Panc1 (cell line): ENCODE results near the gene RPP14. TPM values are rescaled to one million over a fixed set of nuclear protein-coding genes. Genes with fewer than 3 reads are reported as not detected.
"Not testable (repeated sequence)": the region's sequence is repeated elsewhere in the genome, so short reads cannot be mapped to it uniquely, and the experiment has no call there.

Experiments used
- ATAC-seq: fragments of 200-7000 bp; cut with Tn5 transposase; 2 replicates; pipeline ENCODE4 v1.9.1; 2020; ENCODE audit warnings: mild to moderate bottlenecking, moderate library complexity
- BruUV-seq: library from RNA; stranded (reverse); fragments of 400-500 nt; replicated peaks from 2 replicates; lab custom pipeline; 2021; lab: Mats Ljungman, UMichigan
- CTCF ChIA-PET: fragments of 300-600 bp; sonication (Branson Sonifier 250); formaldehyde crosslinking; loops from one replicate; lab custom pipeline; 2022; ENCODE audit warnings: antibody characterized with exemption; lab: Charles Lee
- POLR2A ChIA-PET: fragments of 300-600 bp; sonication (Branson Sonifier 250); formaldehyde crosslinking; loops from one replicate; lab custom pipeline; 2022; ENCODE audit warnings: antibody characterized with exemption; lab: Charles Lee
- DNase-seq: peaks from one replicate; pipeline ENCODE4 v3.0.0-alpha.2; 2010; ENCODE audit warnings: low read depth, low spot score
- H3K27ac ChIP-seq: 2 replicates; pipeline ENCODE4 v1.5.1; 2011; ENCODE audit warnings: mild to moderate bottlenecking, low read length, inconsistent platforms
- H3K27me3 ChIP-seq: fragments of 200-500 bp; sonication (Bioruptor generic); 2 replicates; pipeline ENCODE4 v1.6.0; 2014; ENCODE audit warnings: low read length, inconsistent platforms; ENCODE audit not compliant: control insufficient read depth, insufficient read depth
- H3K36me3 ChIP-seq: fragments of 200-500 bp; sonication (Bioruptor generic); 2 replicates; pipeline ENCODE4 v1.5.1; 2014; ENCODE audit warnings: inconsistent platforms, mild to moderate bottlenecking, low read length, moderate library complexity; ENCODE audit not compliant: control insufficient read depth, insufficient read depth
- H3K4me1 ChIP-seq: 2 replicates; pipeline ENCODE4 v1.5.1; 2011; ENCODE audit warnings: inconsistent platforms, mild to moderate bottlenecking, low read length, moderate library complexity; ENCODE audit not compliant: control insufficient read depth, insufficient read depth
- H3K4me3 ChIP-seq, 2 experiments: 2 replicates each; pipeline ENCODE4 v1.5.1; 2011 to 2012; ENCODE audit warnings: low read depth in 2 of 2, low read length in 2 of 2, mild to moderate bottlenecking in 2 of 2, inconsistent platforms in 1 of 2, moderate library complexity in 1 of 2
- H3K9me3 ChIP-seq: fragments of 200-500 bp; sonication (Bioruptor generic); 2 replicates; pipeline ENCODE4 v1.5.1; 2014; ENCODE audit warnings: low read depth, mild to moderate bottlenecking, inconsistent platforms, low read length, moderate library complexity; ENCODE audit not compliant: control insufficient read depth, insufficient read depth
- CTCF ChIP-seq: fragments of 450-650 bp; IDR thresholded peaks from 2 replicates; pipeline ENCODE4 v1.5.1; 2017; ENCODE audit warnings: mild to moderate bottlenecking
- POLR2AphosphoS5 ChIP-seq: IDR thresholded peaks from 2 replicates; pipeline ENCODE4 v1.6.1; 2012; ENCODE audit warnings: mild to moderate bottlenecking, low read depth, low read length, moderate library complexity
- SIN3A ChIP-seq: IDR thresholded peaks from 2 replicates; pipeline ENCODE4 v1.6.1; 2012; ENCODE audit warnings: low read depth, mild to moderate bottlenecking, low read length, moderate library complexity, borderline replicate concordance; ENCODE audit not compliant: insufficient read depth
- TCF7L2 ChIP-seq: IDR thresholded peaks from 2 replicates; pipeline ENCODE4 v1.6.1; 2011; ENCODE audit warnings: mild to moderate bottlenecking, low read depth, low read length, inconsistent platforms
- in situ Hi-C: cut with HindIII; loops from 2 replicates; pipeline ENCODE4 v1.10.0; 2016; ENCODE audit warnings: low sequenced_read_pairs, low pct_unique_long_range_greater_than_20kb
- intact Hi-C: fragments of 100-400 bp; cut with micrococcal nuclease; formaldehyde crosslinking; loops from one replicate; pipeline ENCODE4 v1.10.0; 2022; ENCODE audit not compliant: unreplicated experiment
- total RNA-seq: library from RNA; stranded (reverse); gene quantifications from one replicate; pipeline ENCODE4 v1.2.1, GENCODE V29; 2021; ENCODE audit not compliant: unreplicated experiment
- TF ChIP-seq, protein P1 (sequence below), 2 experiments: IDR thresholded peaks; 2 replicates each; pipeline ENCODE4 v1.6.1; 2011 to 2012; ENCODE audit warnings: low read depth in 2 of 2, control low read depth in 1 of 2, low read length in 1 of 2, mild to moderate bottlenecking in 1 of 2, moderate library complexity in 1 of 2; ENCODE audit not compliant: insufficient read depth in 1 of 2

The RPP14 gene
- total RNA-seq, 1 experiment from 2014 or later, result 16.4 TPM

- in situ Hi-C loops (no loop called here), intact Hi-C loops (no loop called here)
- no peak for ATAC-seq
- peaks cover 4% of the 10 kb centered on the region for H3K36me3 ChIP-seq
- DNase-seq, result no peak
- no peak overlapping the region for H3K27ac ChIP-seq
- no TSS peak for BruUV-seq
- no peaks in the 10 kb centered on the region; the same call in 1 of the 2 replicates for H3K4me1 ChIP-seq
- ChIA-PET CTCF (no interaction called here), POLR2A (interaction anchor here (0.5 kb wide), 1 partner anchor 76 kb away, joined by 3 read pairs; no protein-coding TSS in a partner anchor)
- H3K27me3 ChIP-seq, result no peaks in the 10 kb centered on the region
- no peaks in the 10 kb centered on the region for H3K9me3 ChIP-seq
- no peak overlapping the region for H3K4me3 ChIP-seq
- no peak for TF ChIP-seq TCF7L2
- no peak for TF ChIP-seq CTCF
- TF ChIP-seq POLR2AphosphoS5, result no peak
- TF ChIP-seq SIN3A, result no peak
- TF ChIP-seq, protein P1, sequence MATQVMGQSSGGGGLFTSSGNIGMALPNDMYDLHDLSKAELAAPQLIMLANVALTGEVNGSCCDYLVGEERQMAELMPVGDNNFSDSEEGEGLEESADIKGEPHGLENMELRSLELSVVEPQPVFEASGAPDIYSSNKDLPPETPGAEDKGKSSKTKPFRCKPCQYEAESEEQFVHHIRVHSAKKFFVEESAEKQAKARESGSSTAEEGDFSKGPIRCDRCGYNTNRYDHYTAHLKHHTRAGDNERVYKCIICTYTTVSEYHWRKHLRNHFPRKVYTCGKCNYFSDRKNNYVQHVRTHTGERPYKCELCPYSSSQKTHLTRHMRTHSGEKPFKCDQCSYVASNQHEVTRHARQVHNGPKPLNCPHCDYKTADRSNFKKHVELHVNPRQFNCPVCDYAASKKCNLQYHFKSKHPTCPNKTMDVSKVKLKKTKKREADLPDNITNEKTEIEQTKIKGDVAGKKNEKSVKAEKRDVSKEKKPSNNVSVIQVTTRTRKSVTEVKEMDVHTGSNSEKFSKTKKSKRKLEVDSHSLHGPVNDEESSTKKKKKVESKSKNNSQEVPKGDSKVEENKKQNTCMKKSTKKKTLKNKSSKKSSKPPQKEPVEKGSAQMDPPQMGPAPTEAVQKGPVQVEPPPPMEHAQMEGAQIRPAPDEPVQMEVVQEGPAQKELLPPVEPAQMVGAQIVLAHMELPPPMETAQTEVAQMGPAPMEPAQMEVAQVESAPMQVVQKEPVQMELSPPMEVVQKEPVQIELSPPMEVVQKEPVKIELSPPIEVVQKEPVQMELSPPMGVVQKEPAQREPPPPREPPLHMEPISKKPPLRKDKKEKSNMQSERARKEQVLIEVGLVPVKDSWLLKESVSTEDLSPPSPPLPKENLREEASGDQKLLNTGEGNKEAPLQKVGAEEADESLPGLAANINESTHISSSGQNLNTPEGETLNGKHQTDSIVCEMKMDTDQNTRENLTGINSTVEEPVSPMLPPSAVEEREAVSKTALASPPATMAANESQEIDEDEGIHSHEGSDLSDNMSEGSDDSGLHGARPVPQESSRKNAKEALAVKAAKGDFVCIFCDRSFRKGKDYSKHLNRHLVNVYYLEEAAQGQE (IDR thresholded peaks at IDR 0.05; ENCODE audit: insufficient read depth in 1 of 2, low read depth in 2 of 2, low read length in 1 of 2), result no peak
Measured at GRCh38 chr3:58272891-58273290, 33.2 kb upstream of the RPP14 start.

- H3K4me1 ChIP-seq, ATAC-seq, CTCF ChIA-PET, H3K27ac ChIP-seq, intact Hi-C loops, H3K4me3 ChIP-seq, H3K9me3 ChIP-seq, DNase-seq, in situ Hi-C loops, H3K27me3 ChIP-seq, H3K36me3 ChIP-seq, BruUV-seq: not testable (repeated sequence)
- POLR2A ChIA-PET, result interaction anchor here (0.5 kb wide), 1 partner anchor 77 kb away, joined by 3 read pairs; no protein-coding TSS in a partner anchor
Measured at GRCh38 chr3:58273362-58273761, 32.7 kb upstream of the RPP14 start.

- peaks cover 4% of the 10 kb centered on the region for H3K36me3 ChIP-seq
- TF ChIP-seq POLR2AphosphoS5 (no peak), CTCF (no peak), TCF7L2 (no peak), SIN3A (no peak)
- TF ChIP-seq, protein P1 (IDR thresholded peaks at IDR 0.05; ENCODE audit: insufficient read depth in 1 of 2, low read depth in 2 of 2, low read length in 1 of 2), result no peak
- in situ Hi-C loops (no loop called here), intact Hi-C loops (no loop called here)
- no TSS peak for BruUV-seq
- H3K4me3 ChIP-seq, result no peak overlapping the region
- no peaks in the 10 kb centered on the region for H3K9me3 ChIP-seq
- no peaks in the 10 kb centered on the region; the same call in 1 of the 2 replicates for H3K4me1 ChIP-seq
- no peaks in the 10 kb centered on the region for H3K27me3 ChIP-seq
- DNase-seq (no peak), ATAC-seq (no peak)
- ChIA-PET CTCF (no interaction called here), POLR2A (no interaction called here)
- H3K27ac ChIP-seq, result no peak overlapping the region
Measured at GRCh38 chr3:58274027-58274614, 31.9 kb upstream of the RPP14 start.
